Mesenchymal stem cell (in vitro differentiated cells and primary cell): Measurements from ENCODE around the gene FGF14.

ENCODE experiments used
- DNase-seq: peaks from one replicate; pipeline ENCODE4 v3.0.0-alpha.2; 2013
- H2AFZ ChIP-seq: one replicate; pipeline ENCODE4 v1.6.1; 2013; ENCODE audit warnings: low read depth, mild to moderate bottlenecking, control low read depth, inconsistent platforms, low read length, moderate library complexity
- H2AK5ac ChIP-seq: 2 replicates; pipeline ENCODE4 v1.6.1; 2013; ENCODE audit warnings: low read length, moderate library complexity, mild to moderate bottlenecking, inconsistent platforms; ENCODE audit not compliant: severe bottlenecking
- H2BK120ac ChIP-seq: one replicate; pipeline ENCODE4 v1.6.1; 2013; ENCODE audit warnings: low read depth, mild to moderate bottlenecking, inconsistent platforms, low read length, moderate library complexity
- H2BK12ac ChIP-seq, 2 experiments: one replicate each; pipeline ENCODE4 v1.6.1; 2013; ENCODE audit warnings: inconsistent platforms in 2 of 2, low read length in 2 of 2, mild to moderate bottlenecking in 2 of 2, moderate library complexity in 2 of 2, control low read depth in 1 of 2
- H2BK15ac ChIP-seq: one replicate; pipeline ENCODE4 v1.6.1; 2013; ENCODE audit warnings: mild to moderate bottlenecking, low read depth, inconsistent platforms; ENCODE audit not compliant: poor library complexity, severe bottlenecking
- H2BK5ac ChIP-seq: 2 replicates; pipeline ENCODE4 v1.6.1; 2013; ENCODE audit warnings: low read depth, mild to moderate bottlenecking, low read length, control low read depth, inconsistent platforms; ENCODE audit not compliant: poor library complexity, severe bottlenecking
- H3K14ac ChIP-seq, 2 experiments: one replicate each; pipeline ENCODE4 v1.6.1; 2013; ENCODE audit warnings: inconsistent platforms in 2 of 2, low read length in 2 of 2, control low read depth in 1 of 2, mild to moderate bottlenecking in 1 of 2, moderate library complexity in 1 of 2
- H3K18ac ChIP-seq, 2 experiments: one replicate each; pipeline ENCODE4 v1.6.1; 2013; ENCODE audit warnings: inconsistent platforms in 2 of 2, low read length in 2 of 2, control low read depth in 1 of 2, low read depth in 1 of 2, mild to moderate bottlenecking in 1 of 2
- H3K23ac ChIP-seq, 2 experiments: one replicate each; pipeline ENCODE4 v1.6.1; 2013; ENCODE audit warnings: inconsistent platforms in 2 of 2, low read length in 2 of 2, mild to moderate bottlenecking in 2 of 2, moderate library complexity in 2 of 2, control low read depth in 1 of 2
- H3K27ac ChIP-seq: 2 replicates; pipeline ENCODE4 v1.5.1; 2013; ENCODE audit warnings: mild to moderate bottlenecking, moderate library complexity, low read length, control low read depth, inconsistent platforms; ENCODE audit not compliant: poor library complexity, severe bottlenecking
- H3K27me3 ChIP-seq, 2 experiments: 2 replicates each; pipeline versions ENCODE4 v1.6.1 to v1.7.0; 2013; ENCODE audit warnings: low read length in 2 of 2, mild to moderate bottlenecking in 2 of 2, moderate library complexity in 2 of 2, control low read depth in 1 of 2, inconsistent platforms in 1 of 2; ENCODE audit not compliant: control insufficient read depth in 1 of 2, insufficient read depth in 1 of 2
- H3K36me3 ChIP-seq, 2 experiments: 2 replicates each; pipeline versions ENCODE4 v1.6.1 to v1.7.0; 2013; ENCODE audit warnings: low read length in 2 of 2, control low read depth in 1 of 2, inconsistent platforms in 1 of 2, low read depth in 1 of 2, mild to moderate bottlenecking in 1 of 2; ENCODE audit not compliant: insufficient read depth in 2 of 2, control insufficient read depth in 1 of 2
- H3K4ac ChIP-seq, 2 experiments: one replicate each; pipeline ENCODE4 v1.6.1; 2013; ENCODE audit warnings: inconsistent platforms in 2 of 2, low read length in 2 of 2, mild to moderate bottlenecking in 2 of 2, moderate library complexity in 2 of 2, control low read depth in 1 of 2, low read depth in 1 of 2
- H3K4me1 ChIP-seq: 2 replicates; pipeline ENCODE4 v1.6.1; 2013; ENCODE audit warnings: low read depth, low read length, control low read depth; ENCODE audit not compliant: control insufficient read depth, insufficient read depth
- H3K4me2 ChIP-seq: 2 replicates; pipeline ENCODE4 v1.6.1; 2013; ENCODE audit warnings: low read length, mild to moderate bottlenecking, inconsistent platforms; ENCODE audit not compliant: poor library complexity, severe bottlenecking
- H3K4me3 ChIP-seq, 2 experiments: 2 replicates each; pipeline versions ENCODE4 v1.5.1 to v1.7.0; 2013; ENCODE audit warnings: low read length in 2 of 2, mild to moderate bottlenecking in 2 of 2, control low read depth in 1 of 2, low read depth in 1 of 2; ENCODE audit not compliant: insufficient read depth in 1 of 2
- H3K79me1 ChIP-seq: replicated peaks from 2 replicates; pipeline ENCODE4 v1.6.1; 2013; ENCODE audit warnings: mild to moderate bottlenecking, control low read depth, low read length, inconsistent platforms; ENCODE audit not compliant: poor library complexity, severe bottlenecking
- H3K9ac ChIP-seq: 2 replicates; pipeline ENCODE4 v1.7.0; 2013; ENCODE audit warnings: mild to moderate bottlenecking, low read length, moderate library complexity
- H3K9me3 ChIP-seq: 2 replicates; pipeline ENCODE4 v1.7.0; 2013; ENCODE audit warnings: mild to moderate bottlenecking, low read length; ENCODE audit not compliant: control insufficient read depth
- H4K8ac ChIP-seq: one replicate; pipeline ENCODE4 v1.6.1; 2013; ENCODE audit warnings: inconsistent platforms, mild to moderate bottlenecking, low read length, moderate library complexity
- H4K91ac ChIP-seq: one replicate; pipeline ENCODE4 v1.6.1; 2013; ENCODE audit warnings: mild to moderate bottlenecking, low read length, inconsistent platforms
- WGBS: methylation state at CpG from one replicate; pipeline ENCODE4 v1.1.7; 2013; ENCODE audit warnings: mixed read lengths; 5-methylcytosine and 5-hydroxymethylcytosine counted together

FGF14 gene

DNA sequence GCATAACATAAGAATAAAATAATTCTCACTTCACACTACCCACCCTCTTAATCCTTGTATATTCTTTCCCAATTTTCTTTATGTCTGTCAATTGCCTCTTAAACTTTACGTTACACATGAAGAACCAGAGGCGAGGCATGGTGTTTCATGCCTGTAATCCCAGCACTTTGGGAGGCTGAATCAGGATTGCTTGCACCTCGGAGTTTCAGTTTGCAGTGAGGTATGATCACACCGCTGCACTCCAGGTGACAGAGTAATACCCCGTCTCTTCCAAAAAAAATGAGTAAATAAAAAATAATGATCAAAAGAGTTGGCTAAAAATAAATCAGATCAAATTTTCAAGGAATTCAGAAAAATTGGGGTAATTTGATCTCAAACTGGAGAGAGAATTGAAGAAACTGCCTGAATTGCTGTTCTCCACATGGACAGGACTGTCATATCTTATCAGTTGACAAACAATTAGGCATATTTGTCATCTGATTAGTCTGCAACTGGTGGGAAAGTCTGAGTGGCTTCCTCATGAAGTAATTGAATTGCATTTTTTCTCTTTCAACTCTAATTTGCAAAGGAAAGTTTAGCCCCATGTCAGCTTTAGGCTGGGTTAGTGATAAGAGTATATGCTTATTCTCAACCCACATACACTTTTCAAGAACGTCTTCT, 646.5 kb downstream of the FGF14 start:
- no peaks in the 10 kb centered on the region for H3K79me1 ChIP-seq
- peaks cover 2% of the 10 kb centered on the region for H3K4me1 ChIP-seq
- no peaks in the 10 kb centered on the region for H3K9me3 ChIP-seq
- no peak overlapping the region for H2AFZ ChIP-seq
- no peak overlapping the region for H3K9ac ChIP-seq
- H3K27me3 ChIP-seq = no peaks in the 10 kb centered on the region
- no peak overlapping the region for H3K23ac ChIP-seq
- no peak overlapping the region for H4K8ac ChIP-seq
- no peak overlapping the region for H3K27ac ChIP-seq
- no peak overlapping the region for H3K18ac ChIP-seq
- H2AK5ac ChIP-seq = no peak overlapping the region
- no peak overlapping the region for H3K4me3 ChIP-seq
- H3K14ac ChIP-seq = no peak overlapping the region
- no peak overlapping the region for H2BK12ac ChIP-seq
- peak; percentile 27 for DNase-seq
- 70% methylated on average over 3 of the region's 6 CpGs for WGBS
- no peak overlapping the region for H2BK15ac ChIP-seq
- H3K4ac ChIP-seq = no peak overlapping the region
- H2BK5ac ChIP-seq = no peak overlapping the region
- no peak overlapping the region for H2BK120ac ChIP-seq
- H3K36me3 ChIP-seq = no peaks in the 10 kb centered on the region
- H4K91ac ChIP-seq = no peak overlapping the region
- H3K4me2 ChIP-seq = no peak overlapping the region

DNA sequence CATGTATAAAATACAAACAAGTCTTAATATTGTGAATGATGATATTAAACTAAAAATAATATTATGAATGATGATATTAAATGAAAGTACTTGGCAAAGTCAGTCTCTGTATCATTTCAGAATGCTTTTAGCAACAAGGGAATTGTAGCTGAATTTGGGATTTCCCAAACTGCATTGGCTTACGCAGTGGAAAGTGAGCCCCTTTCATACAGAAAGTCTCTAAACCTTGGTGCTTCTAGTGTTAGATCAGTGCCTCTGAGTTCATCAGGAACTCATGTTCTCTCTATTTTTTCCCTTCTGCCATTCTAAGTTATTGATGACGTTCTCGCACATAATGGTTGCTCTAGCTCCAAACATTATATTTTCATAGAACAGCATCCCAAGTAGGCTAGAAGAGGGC, 649.4 kb downstream of the FGF14 start:
- H2BK12ac ChIP-seq = no peak overlapping the region
- H3K79me1 ChIP-seq = no peaks in the 10 kb centered on the region
- H2BK15ac ChIP-seq = no peak overlapping the region
- no peak overlapping the region for H3K14ac ChIP-seq
- H2AK5ac ChIP-seq = no peak overlapping the region
- H3K18ac ChIP-seq = no peak overlapping the region
- H3K23ac ChIP-seq = no peak overlapping the region
- no peak overlapping the region for H3K4me3 ChIP-seq
- 100% methylated on average over 1 of the region's 3 CpGs for WGBS
- H2AFZ ChIP-seq = no peak overlapping the region
- no peak overlapping the region for H3K4me2 ChIP-seq
- H3K4me1 ChIP-seq = peaks cover 2% of the 10 kb centered on the region
- no peaks in the 10 kb centered on the region for H3K9me3 ChIP-seq
- H3K4ac ChIP-seq = no peak overlapping the region
- H3K27me3 ChIP-seq = no peaks in the 10 kb centered on the region
- H4K91ac ChIP-seq = no peak overlapping the region
- H3K27ac ChIP-seq = no peak overlapping the region
- H3K9ac ChIP-seq = no peak overlapping the region
- no peak overlapping the region for H2BK120ac ChIP-seq
- H2BK5ac ChIP-seq = no peak overlapping the region
- DNase-seq = no peak
- H3K36me3 ChIP-seq = no peaks in the 10 kb centered on the region
- no peak overlapping the region for H4K8ac ChIP-seq

DNA sequence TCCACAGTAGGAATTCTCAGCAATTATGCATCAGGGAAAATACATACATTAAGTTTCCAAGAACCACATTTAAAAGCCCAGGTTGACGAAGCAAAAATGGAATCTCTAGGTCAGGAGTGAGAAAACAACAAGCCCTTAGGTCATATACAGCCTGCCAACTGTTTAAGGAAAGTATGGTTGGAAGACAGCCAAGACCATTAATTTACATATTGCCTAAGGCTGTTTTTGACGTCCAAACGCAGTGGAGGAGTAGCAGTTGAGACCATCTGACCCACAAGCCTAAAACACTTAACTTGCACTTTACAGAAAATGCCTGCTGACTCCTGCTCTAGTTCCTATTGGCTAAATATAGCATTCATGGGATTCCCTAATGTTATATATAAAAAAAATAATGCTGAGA, 650.4 kb downstream of the FGF14 start:
- Histone ChIP-seq H2BK15ac (no peak overlapping the region), H3K4me1 (peaks cover 2% of the 10 kb centered on the region), H3K9me3 (no peaks in the 10 kb centered on the region), H2BK5ac (no peak overlapping the region), H3K4ac (no peak overlapping the region), H3K36me3 (no peaks in the 10 kb centered on the region), H3K9ac (no peak overlapping the region), H3K4me3 (no peak overlapping the region), H3K79me1 (no peaks in the 10 kb centered on the region), H3K23ac (no peak overlapping the region), H3K27me3 (no peaks in the 10 kb centered on the region), H3K27ac (no peak overlapping the region), H4K8ac (no peak overlapping the region), H3K18ac (no peak overlapping the region), H4K91ac (no peak overlapping the region), H3K14ac (no peak overlapping the region), H2BK12ac (no peak overlapping the region), H2AK5ac (no peak overlapping the region), H2BK120ac (no peak overlapping the region), H2AFZ (no peak overlapping the region), H3K4me2 (no peak overlapping the region)
- WGBS = no CpG with 5 or more reads among the region's 3 CpGs
- peak; percentile 85 for DNase-seq

DNA sequence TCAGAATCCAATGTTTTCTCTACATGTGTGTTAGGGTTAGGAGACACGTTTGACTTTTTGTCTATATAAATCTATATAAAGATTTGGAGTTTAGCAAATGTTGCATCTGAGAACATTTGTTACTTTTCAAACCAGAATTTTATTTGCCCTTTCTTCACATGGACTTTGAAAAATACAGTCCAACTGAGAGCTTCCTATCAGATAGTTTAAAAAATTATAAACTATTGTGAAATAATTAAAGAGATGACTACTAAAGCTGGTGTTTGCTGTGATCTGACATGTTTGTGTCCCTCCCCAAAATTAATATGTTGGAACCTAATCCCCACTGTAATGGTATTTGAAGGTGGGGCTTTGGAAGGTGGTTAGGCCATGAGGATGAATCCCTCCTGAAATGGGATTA, 652.3 kb downstream of the FGF14 start:
- H3K9me3 ChIP-seq = no peaks in the 10 kb centered on the region
- no peak overlapping the region for H2BK12ac ChIP-seq
- no peak overlapping the region for H3K14ac ChIP-seq
- H3K18ac ChIP-seq = no peak overlapping the region
- H2AFZ ChIP-seq = no peak overlapping the region
- no peak overlapping the region for H2BK120ac ChIP-seq
- H3K4me2 ChIP-seq = no peak overlapping the region
- H4K8ac ChIP-seq = no peak overlapping the region
- no peaks in the 10 kb centered on the region for H3K79me1 ChIP-seq
- no peak overlapping the region for H3K9ac ChIP-seq
- no peak overlapping the region for H4K91ac ChIP-seq
- no CpG with 5 or more reads among the region's 1 CpG for WGBS
- no peak overlapping the region for H3K4ac ChIP-seq
- H3K36me3 ChIP-seq = no peaks in the 10 kb centered on the region
- DNase-seq = no peak
- no peaks in the 10 kb centered on the region for H3K27me3 ChIP-seq
- H3K23ac ChIP-seq = no peak overlapping the region
- H3K27ac ChIP-seq = no peak overlapping the region
- peaks cover 2% of the 10 kb centered on the region for H3K4me1 ChIP-seq
- H2BK15ac ChIP-seq = no peak overlapping the region
- no peak overlapping the region for H3K4me3 ChIP-seq
- H2AK5ac ChIP-seq = peak overlapping the region; percentile 94
- no peak overlapping the region for H2BK5ac ChIP-seq
